Keratinocyte (primary cell): Measurements from ENCODE around the gene GPR15LG. TPM values are rescaled to one million over a fixed set of nuclear protein-coding genes. Genes with fewer than 3 reads are reported as not detected.
"Not testable (repeated sequence)": the region's sequence is repeated elsewhere in the genome, so short reads cannot be mapped to it uniquely, and the experiment has no call there.

Experiments used
- DNase-seq: peaks from one replicate; pipeline ENCODE4 v3.0.0-alpha.2; 2011; ENCODE audit warnings: low read depth, missing footprints, low spot score
- FAIRE-seq: peaks from 2 replicates; lab custom pipeline; 2011; peaks lifted over from hg19 to GRCh38; lab: Jason Lieb, UNC
- H2AFZ ChIP-seq: 2 replicates; pipeline ENCODE4 v1.6.0; 2012; ENCODE audit warnings: low read length, control low read depth, inconsistent platforms; ENCODE audit not compliant: control insufficient read depth
- H3K27ac ChIP-seq: 2 replicates; pipeline ENCODE4 v1.5.1; 2011; ENCODE audit warnings: low read length; ENCODE audit not compliant: control insufficient read depth, insufficient read depth
- H3K27me3 ChIP-seq: 3 replicates; pipeline ENCODE4 v1.6.0; 2011; ENCODE audit warnings: low read length; ENCODE audit not compliant: control insufficient read depth, insufficient read depth; ENCODE audit errors: extremely low read depth
- H3K36me3 ChIP-seq, 2 experiments: 2 replicates in 1 of 2; 3 replicates in 1 of 2; pipeline ENCODE4 v1.5.1; 2011; ENCODE audit warnings: low read length in 2 of 2, mild to moderate bottlenecking in 1 of 2; ENCODE audit not compliant: control insufficient read depth in 2 of 2, insufficient read depth in 2 of 2; ENCODE audit errors: extremely low read depth in 1 of 2
- H3K4me1 ChIP-seq: 3 replicates; pipeline ENCODE4 v1.5.1; 2011; ENCODE audit warnings: low read length; ENCODE audit not compliant: control insufficient read depth, insufficient read depth; ENCODE audit errors: extremely low read depth
- H3K4me2 ChIP-seq: 3 replicates; pipeline ENCODE4 v1.6.0; 2011; ENCODE audit warnings: low read depth, low read length; ENCODE audit not compliant: control insufficient read depth, insufficient read depth; ENCODE audit errors: extremely low read depth
- H3K4me3 ChIP-seq, 3 experiments: fragments of 200-600 bp in 1 of 3; sonication (generic) in 1 of 3; 2 replicates in 2 of 3; 3 replicates in 1 of 3; pipeline ENCODE4 v1.5.1; 2011 to 2016; ENCODE audit warnings: low read length in 3 of 3, mild to moderate bottlenecking in 3 of 3, control low read depth in 2 of 3, inconsistent platforms in 1 of 3, low read depth in 1 of 3, mixed read lengths in 1 of 3, mixed run types in 1 of 3, moderate library complexity in 1 of 3; ENCODE audit not compliant: control insufficient read depth in 2 of 3, insufficient read depth in 2 of 3; ENCODE audit errors: extremely low read depth in 1 of 3
- H3K79me2 ChIP-seq: 2 replicates; pipeline ENCODE4 v1.6.0; 2012; ENCODE audit warnings: low read length; ENCODE audit not compliant: control insufficient read depth, insufficient read depth
- H3K9ac ChIP-seq: 3 replicates; pipeline ENCODE4 v1.6.0; 2011; ENCODE audit warnings: low read length; ENCODE audit not compliant: control insufficient read depth, insufficient read depth; ENCODE audit errors: extremely low read depth
- H3K9me1 ChIP-seq: 3 replicates; pipeline ENCODE4 v1.6.0; 2011; ENCODE audit warnings: low read length; ENCODE audit not compliant: control insufficient read depth, insufficient read depth; ENCODE audit errors: extremely low read depth
- H3K9me3 ChIP-seq: 2 replicates; pipeline ENCODE4 v1.5.1; 2012; ENCODE audit warnings: low read depth, low read length; ENCODE audit not compliant: control insufficient read depth
- H4K20me1 ChIP-seq: 3 replicates; pipeline ENCODE4 v1.6.0; 2011; ENCODE audit warnings: low read length; ENCODE audit not compliant: control insufficient read depth, insufficient read depth; ENCODE audit errors: extremely low read depth
- EZH2 ChIP-seq: IDR thresholded peaks from one replicate; pipeline ENCODE4 v1.6.1; 2012; ENCODE audit warnings: inconsistent platforms, mild to moderate bottlenecking, low read length, moderate library complexity
- dilution Hi-C: fragments of 300-500 bp; cut with MboI; formaldehyde crosslinking; loops from one replicate; pipeline ENCODE4 v1.7.0; 2020; ENCODE audit warnings: low sequenced_read_pairs; ENCODE audit not compliant: extremely low pct_ligation_motif_present
- polyA plus RNA-seq, 5 experiments: library from polyadenylated mRNA; depleted of rRNA in 3 of 5; stranded (reverse) in 3 of 5; stranded (forward) in 1 of 5; unstranded in 1 of 5; fragments of >200 nt; gene quantifications; 1 replicate in 1 of 5; 2 replicates in 3 of 5; 3 replicates in 1 of 5; pipeline versions ENCODE4 v1.2.1 to v1.2.3, GENCODE V29; 2011 to 2012; ENCODE audit warnings: missing spikeins in 2 of 5, low read depth in 1 of 5, low replicate concordance in 1 of 5
- TF ChIP-seq, protein P1 (sequence below), 3 experiments: IDR thresholded peaks in 1 of 3; conservative IDR thresholded peaks in 1 of 3; optimal IDR thresholded peaks in 1 of 3; 2 replicates in 2 of 3; 3 replicates in 1 of 3; pipeline versions ENCODE3 to v1.5.1; 2011; ENCODE audit warnings: low read length in 3 of 3, mild to moderate bottlenecking in 3 of 3, moderate library complexity in 2 of 3, control low read depth in 1 of 3, inconsistent platforms in 1 of 3; ENCODE audit not compliant: insufficient read depth in 2 of 3; ENCODE audit errors: extremely low read depth in 1 of 3

GPR15LG gene
- polyA plus RNA-seq, 1 donor (not counting 4 experiments of a cell fraction or from before 2014, with no cell fraction given): 10.4 TPM

DNA sequence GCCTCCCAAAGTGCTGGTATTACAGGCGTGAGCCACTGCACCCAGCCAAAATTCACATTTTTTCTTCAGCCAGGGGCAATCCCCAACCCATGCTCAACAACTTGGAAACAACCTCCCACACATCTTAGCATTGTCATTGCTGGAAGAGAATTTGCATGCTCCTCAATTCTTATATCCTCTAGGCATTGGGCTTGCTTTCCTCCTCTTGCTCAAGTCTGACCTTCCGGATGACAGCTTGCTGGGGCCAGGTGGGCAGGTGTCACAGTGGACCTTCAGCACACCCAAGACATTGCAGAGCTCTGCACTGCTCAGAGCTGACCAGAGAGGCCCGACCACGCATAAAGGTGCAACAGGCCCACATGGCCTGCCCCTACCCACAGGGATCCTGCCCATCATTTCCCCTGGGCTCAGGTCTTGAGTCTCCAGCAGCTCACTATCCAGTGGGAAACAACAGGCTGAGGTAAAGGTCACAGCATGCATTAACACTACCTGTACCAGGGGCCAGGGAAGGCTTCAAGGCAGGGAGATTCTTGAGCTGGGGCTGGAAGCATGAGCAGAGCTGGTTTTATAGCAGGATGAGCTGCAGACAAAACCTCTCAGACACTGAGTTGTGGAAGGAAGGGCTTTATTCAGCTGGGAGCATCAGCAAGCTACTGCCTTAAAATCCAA lies 6.8 kb upstream of the GPR15LG start:
- TF ChIP-seq, protein P1, sequence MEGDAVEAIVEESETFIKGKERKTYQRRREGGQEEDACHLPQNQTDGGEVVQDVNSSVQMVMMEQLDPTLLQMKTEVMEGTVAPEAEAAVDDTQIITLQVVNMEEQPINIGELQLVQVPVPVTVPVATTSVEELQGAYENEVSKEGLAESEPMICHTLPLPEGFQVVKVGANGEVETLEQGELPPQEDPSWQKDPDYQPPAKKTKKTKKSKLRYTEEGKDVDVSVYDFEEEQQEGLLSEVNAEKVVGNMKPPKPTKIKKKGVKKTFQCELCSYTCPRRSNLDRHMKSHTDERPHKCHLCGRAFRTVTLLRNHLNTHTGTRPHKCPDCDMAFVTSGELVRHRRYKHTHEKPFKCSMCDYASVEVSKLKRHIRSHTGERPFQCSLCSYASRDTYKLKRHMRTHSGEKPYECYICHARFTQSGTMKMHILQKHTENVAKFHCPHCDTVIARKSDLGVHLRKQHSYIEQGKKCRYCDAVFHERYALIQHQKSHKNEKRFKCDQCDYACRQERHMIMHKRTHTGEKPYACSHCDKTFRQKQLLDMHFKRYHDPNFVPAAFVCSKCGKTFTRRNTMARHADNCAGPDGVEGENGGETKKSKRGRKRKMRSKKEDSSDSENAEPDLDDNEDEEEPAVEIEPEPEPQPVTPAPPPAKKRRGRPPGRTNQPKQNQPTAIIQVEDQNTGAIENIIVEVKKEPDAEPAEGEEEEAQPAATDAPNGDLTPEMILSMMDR (optimal IDR thresholded peaks at IDR 0.05 in 1 of 3, IDR thresholded peaks at IDR 0.05 in 1 of 3, conservative IDR thresholded peaks at IDR 0.05 in 1 of 3; ENCODE audit: extremely low read depth in 1 of 3, insufficient read depth in 2 of 3, low read length in 3 of 3): no peak
- no peak for TF ChIP-seq EZH2
- Histone ChIP-seq H2AFZ (no peak overlapping the region), H4K20me1 (no peaks in the 10 kb centered on the region), H3K79me2 (no peaks in the 10 kb centered on the region), H3K27ac (no peak overlapping the region), H3K27me3 (no peaks in the 10 kb centered on the region), H3K36me3 (peaks cover 0 to 4% of the 10 kb centered on the region in 2 experiments), H3K4me2 (no peak overlapping the region), H3K9me3 (no peaks in the 10 kb centered on the region), H3K9ac (no peak overlapping the region), H3K4me1 (peaks cover 5% of the 10 kb centered on the region), H3K4me3 (no peak overlapping the region), H3K9me1 (no peaks in the 10 kb centered on the region)
- FAIRE-seq (no peak), DNase-seq (no peak)
- dilution Hi-C loops: no loop called here

DNA sequence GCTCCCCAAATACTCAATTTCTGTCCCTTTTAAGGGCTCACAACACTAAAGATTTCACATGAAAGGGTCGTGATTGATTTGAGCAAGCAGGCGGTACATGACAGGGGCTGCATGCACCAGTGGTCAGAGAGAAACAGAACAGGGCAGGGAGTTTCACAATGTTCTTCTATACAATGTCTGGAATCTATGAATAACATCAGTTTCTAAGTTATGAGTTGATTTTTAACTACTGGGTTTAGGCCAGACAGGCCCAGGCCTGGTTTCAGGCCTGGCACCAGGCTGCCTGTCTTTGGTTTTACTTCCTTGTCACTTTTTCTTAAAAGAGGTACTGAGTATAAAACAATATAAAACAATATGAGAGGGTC lies 6.3 kb upstream of the GPR15LG start:
- H3K9me1 ChIP-seq, H3K4me1 ChIP-seq, H2AFZ ChIP-seq, H3K79me2 ChIP-seq, H3K27me3 ChIP-seq, DNase-seq, H3K4me2 ChIP-seq, H3K9ac ChIP-seq, H3K27ac ChIP-seq, H3K4me3 ChIP-seq, FAIRE-seq, H3K36me3 ChIP-seq, H3K9me3 ChIP-seq, H4K20me1 ChIP-seq, dilution Hi-C loops: not testable (repeated sequence)

DNA sequence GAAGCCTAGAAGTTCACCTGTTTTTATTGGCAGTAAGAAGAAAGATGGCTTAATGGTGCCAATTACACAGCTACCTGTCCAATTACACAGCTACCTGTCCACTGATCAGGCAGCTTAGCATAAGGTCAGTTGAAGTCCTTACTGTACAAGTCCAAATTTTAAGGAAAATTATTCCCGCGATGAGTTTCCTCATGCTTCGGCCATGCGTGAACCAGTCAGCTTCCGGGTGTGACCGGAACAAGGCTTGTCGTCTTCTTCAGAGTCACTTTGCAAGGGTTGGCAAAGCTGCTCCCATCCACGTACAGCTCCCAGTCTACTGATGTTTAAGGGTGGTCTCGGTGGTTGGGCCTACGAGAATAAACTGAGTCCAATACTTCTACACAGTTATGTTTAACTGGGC lies 5.2 kb upstream of the GPR15LG start:
- H3K36me3 ChIP-seq, H3K4me2 ChIP-seq, H3K9ac ChIP-seq, H2AFZ ChIP-seq, dilution Hi-C loops, H3K9me3 ChIP-seq, H3K4me3 ChIP-seq, H3K27me3 ChIP-seq, H3K9me1 ChIP-seq, DNase-seq, H3K27ac ChIP-seq, H3K79me2 ChIP-seq, FAIRE-seq, H4K20me1 ChIP-seq: not testable (repeated sequence)
- peaks cover 15% of the 10 kb centered on the region for H3K4me1 ChIP-seq

DNA sequence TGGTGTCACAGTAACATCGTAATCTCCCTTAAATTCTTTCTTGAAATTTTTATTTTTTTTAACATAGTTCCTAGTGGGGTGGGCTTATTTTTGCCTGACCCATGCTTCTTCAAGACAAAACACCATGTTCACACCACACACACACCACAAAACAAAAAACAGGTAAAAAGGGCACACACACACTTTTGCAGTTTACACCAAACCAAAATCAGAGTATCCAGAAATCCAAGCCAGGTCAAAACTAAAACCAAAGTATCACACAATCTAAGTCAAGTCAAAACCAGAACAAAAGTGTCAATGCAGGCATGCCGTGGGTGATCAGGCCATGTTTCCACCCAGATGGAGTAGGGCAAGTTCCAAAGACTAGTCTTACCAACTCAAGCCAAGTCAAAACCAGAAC lies 2.4 kb upstream of the GPR15LG start:
- dilution Hi-C loops, H3K27me3 ChIP-seq, H3K9me1 ChIP-seq, DNase-seq, H3K9me3 ChIP-seq, H3K79me2 ChIP-seq, H3K36me3 ChIP-seq, FAIRE-seq, H4K20me1 ChIP-seq: not testable (repeated sequence)
- H3K27ac ChIP-seq: peak overlapping the region; percentile 42
- H3K9ac ChIP-seq: peak overlapping the region; percentile 29
- peak overlapping the region in 2 of 3 experiments; percentile 13 to 23 for H3K4me3 ChIP-seq
- H3K4me1 ChIP-seq: peaks cover 15% of the 10 kb centered on the region
- H2AFZ ChIP-seq: peak overlapping the region; percentile 94
- H3K4me2 ChIP-seq: peak overlapping the region; percentile 29
